H1 (cell line): ENCODE measurements around the gene ISY1. TPM values are rescaled to one million over a fixed set of nuclear protein-coding genes. Genes with fewer than 3 reads are reported as not detected.
"Not testable (repeated sequence)": the region's sequence is repeated elsewhere in the genome, so short reads cannot be mapped to it uniquely, and the experiment has no call there.

Source experiments
- CTCF ChIA-PET: fragments of 300-600 bp; sonication (Branson Sonifier 250); formaldehyde crosslinking; loops from one replicate; lab custom pipeline; 2021; ENCODE audit not compliant: partially characterized antibody; lab: Charles Lee
- POLR2A ChIA-PET: fragments of 300-600 bp; sonication (Branson Sonifier 250); formaldehyde crosslinking; loops from one replicate; lab custom pipeline; 2021; ENCODE audit warnings: inconsistent platforms; ENCODE audit not compliant: partially characterized antibody; lab: Charles Lee
- DNase-seq, 2 experiments: peaks; one replicate each; pipeline versions ENCODE4 v3.0.0 to v3.0.0-alpha.2; 2010 to 2022; ENCODE audit warnings: low spot score in 2 of 2, low read depth in 1 of 2, mixed read lengths in 1 of 2
- FAIRE-seq: peaks from 2 replicates; lab custom pipeline; 2011; peaks lifted over from hg19 to GRCh38; lab: Jason Lieb, UNC
- H2AFZ ChIP-seq: 2 replicates; pipeline ENCODE4 v1.8.1; 2012; ENCODE audit warnings: low read length, inconsistent platforms
- H2AK5ac ChIP-seq: 2 replicates; pipeline ENCODE4 v1.6.1; 2013; ENCODE audit warnings: low read depth, low read length
- H2BK120ac ChIP-seq: replicated peaks from 2 replicates; pipeline ENCODE3; 2013; ENCODE audit warnings: low read depth, low read length, inconsistent platforms
- H2BK12ac ChIP-seq: 2 replicates; pipeline ENCODE4 v1.6.1; 2013; ENCODE audit warnings: low read depth, low read length
- H2BK15ac ChIP-seq: 2 replicates; pipeline ENCODE4 v1.6.1; 2013; ENCODE audit warnings: low read length
- H2BK20ac ChIP-seq: 2 replicates; pipeline ENCODE4 v1.6.1; 2013; ENCODE audit warnings: low read length
- H2BK5ac ChIP-seq: 2 replicates; pipeline ENCODE4 v1.6.1; 2013; ENCODE audit warnings: low read depth, low read length
- H3K14ac ChIP-seq: 2 replicates; pipeline ENCODE4 v1.6.1; 2013; ENCODE audit warnings: inconsistent platforms; ENCODE audit not compliant: insufficient read length
- H3K18ac ChIP-seq: 2 replicates; pipeline ENCODE4 v1.6.1; 2013; ENCODE audit warnings: low read length; ENCODE audit errors: extremely low read depth
- H3K23ac ChIP-seq: 2 replicates; pipeline ENCODE4 v1.6.1; 2013; ENCODE audit warnings: inconsistent platforms; ENCODE audit not compliant: insufficient read length
- H3K23me2 ChIP-seq: 2 replicates; pipeline ENCODE4 v1.6.1; 2013; ENCODE audit warnings: low read depth, low read length
- H3K27ac ChIP-seq: 2 replicates; pipeline ENCODE4 v1.6.1; 2011; ENCODE audit warnings: low read depth, low read length, inconsistent platforms
- H3K27me3 ChIP-seq, 4 experiments: replicated peaks in 1 of 4; 1 replicate in 1 of 4; 2 replicates in 3 of 4; pipeline versions ENCODE4 v1.6.1 to v1.8.1; 2011 to 2013; ENCODE audit warnings: low read length in 3 of 4, mild to moderate bottlenecking in 3 of 4, inconsistent platforms in 2 of 4, mixed read lengths in 2 of 4, moderate library complexity in 1 of 4; ENCODE audit not compliant: control insufficient read depth in 3 of 4, insufficient read depth in 3 of 4; ENCODE audit errors: extremely low read depth in 1 of 4
- H3K36me3 ChIP-seq, 4 experiments: 2 replicates each; pipeline versions ENCODE4 v1.6.1 to v1.8.1; 2011 to 2013; ENCODE audit warnings: mild to moderate bottlenecking in 4 of 4, low read length in 3 of 4, moderate library complexity in 2 of 4, control low read depth in 1 of 4, inconsistent platforms in 1 of 4; ENCODE audit not compliant: insufficient read depth in 4 of 4, control insufficient read depth in 2 of 4
- H3K4ac ChIP-seq: replicated peaks from 2 replicates; pipeline ENCODE3; 2013; ENCODE audit warnings: low read length, low read depth, mixed read lengths, inconsistent platforms; ENCODE audit not compliant: insufficient read length
- H3K4me1 ChIP-seq, 4 experiments: replicated peaks in 1 of 4; 1 replicate in 1 of 4; 2 replicates in 3 of 4; pipeline versions ENCODE4 v1.6.1 to v1.8.1; 2011 to 2013; ENCODE audit warnings: low read length in 3 of 4, inconsistent platforms in 2 of 4, mixed read lengths in 1 of 4; ENCODE audit not compliant: insufficient read depth in 4 of 4, control insufficient read depth in 3 of 4
- H3K4me2 ChIP-seq, 2 experiments: 2 replicates each; pipeline versions ENCODE4 v1.6.1 to v1.8.1; 2011 to 2013; ENCODE audit warnings: low read depth in 2 of 2, low read length in 2 of 2, control low read depth in 1 of 2, inconsistent platforms in 1 of 2, mild to moderate bottlenecking in 1 of 2; ENCODE audit not compliant: insufficient read depth in 1 of 2
- H3K4me3 ChIP-seq, 4 experiments: fragments of 200-600, 300-600 bp in 1 of 4; sonication (generic), shearing (Covaris generic), sonication (Bioruptor Twin) in 1 of 4; 2 replicates each; pipeline versions ENCODE4 v1.5.1 to v1.8.1; 2011 to 2016; ENCODE audit warnings: low read length in 4 of 4, low read depth in 3 of 4, control low read depth in 2 of 4, inconsistent platforms in 2 of 4, mild to moderate bottlenecking in 2 of 4, mixed read lengths in 1 of 4, moderate library complexity in 1 of 4; ENCODE audit not compliant: insufficient read depth in 2 of 4; ENCODE audit errors: extremely low read depth in 1 of 4
- H3K56ac ChIP-seq: replicated peaks from 2 replicates; pipeline ENCODE3; 2013; ENCODE audit warnings: low read depth, mild to moderate bottlenecking, mixed read lengths, low read length, inconsistent platforms; ENCODE audit not compliant: insufficient read length
- H3K79me1 ChIP-seq: 2 replicates; pipeline ENCODE4 v1.6.1; 2013; ENCODE audit warnings: low read depth, low read length, control low read depth
- H3K79me2 ChIP-seq, 2 experiments: 2 replicates each; pipeline versions ENCODE4 v1.6.1 to v1.8.1; 2012 to 2013; ENCODE audit warnings: low read length in 2 of 2, mild to moderate bottlenecking in 2 of 2, inconsistent platforms in 1 of 2; ENCODE audit not compliant: insufficient read depth in 2 of 2, control insufficient read depth in 1 of 2
- H3K9ac ChIP-seq, 4 experiments: replicated peaks in 1 of 4; 1 replicate in 1 of 4; 2 replicates in 3 of 4; pipeline versions ENCODE4 v1.6.1 to v1.8.1; 2011 to 2013; ENCODE audit warnings: low read depth in 3 of 4, low read length in 3 of 4, control low read depth in 2 of 4, mild to moderate bottlenecking in 2 of 4, moderate library complexity in 2 of 4, inconsistent platforms in 1 of 4; ENCODE audit errors: extremely low read depth in 1 of 4
- H3K9me3 ChIP-seq, 2 experiments: 2 replicates each; pipeline versions ENCODE4 v1.6.1 to v1.8.1; 2012 to 2013; ENCODE audit warnings: mild to moderate bottlenecking in 2 of 2, moderate library complexity in 2 of 2, control low read depth in 1 of 2, inconsistent platforms in 1 of 2, low read depth in 1 of 2, low read length in 1 of 2, mixed read lengths in 1 of 2; ENCODE audit not compliant: insufficient read depth in 2 of 2
- H4K20me1 ChIP-seq, 2 experiments: replicated peaks in 1 of 2; 2 replicates each; pipeline versions ENCODE3 to v1.8.1; 2011 to 2013; ENCODE audit warnings: inconsistent platforms in 2 of 2, low read length in 2 of 2, mild to moderate bottlenecking in 1 of 2; ENCODE audit not compliant: insufficient read depth in 2 of 2, control insufficient read depth in 1 of 2
- H4K5ac ChIP-seq: 2 replicates; pipeline ENCODE4 v1.6.1; 2013; ENCODE audit warnings: low read length, low read depth, mixed read lengths, inconsistent platforms; ENCODE audit not compliant: insufficient read length
- H4K8ac ChIP-seq: 2 replicates; pipeline ENCODE4 v1.8.0; 2013; ENCODE audit warnings: mild to moderate bottlenecking, moderate library complexity, low read length, inconsistent platforms; ENCODE audit not compliant: insufficient read depth; ENCODE audit errors: extremely low read depth
- H4K91ac ChIP-seq: replicated peaks from 2 replicates; pipeline ENCODE3; 2013; ENCODE audit warnings: low read length, mixed read lengths, inconsistent platforms; ENCODE audit not compliant: insufficient read length
- WGBS, 2 experiments: shearing (Covaris generic) in 1 of 2; methylation state at CpG; one replicate each; pipeline versions ENCODE4 v1.1.6 to v1.1.7; 2013 to 2015; ENCODE audit warnings: low lambda C conversion rate in 2 of 2, mixed read lengths in 2 of 2, inconsistent platforms in 1 of 2, low coverage in 1 of 2, missing lambda C conversion rate in 1 of 2; ENCODE audit not compliant: insufficient replicate concordance in 2 of 2, insufficient coverage in 1 of 2, insufficient read length in 1 of 2; ENCODE audit errors: extremely low coverage in 1 of 2, missing lambda C conversion rate in 1 of 2; 5-methylcytosine and 5-hydroxymethylcytosine counted together
- polyA plus RNA-seq, 7 experiments: library from polyadenylated mRNA; depleted of rRNA in 3 of 7; stranded (reverse) in 5 of 7; unstranded in 2 of 7; fragments of >200 nt in 5 of 7; fragments of 200-250 nt in 2 of 7; gene quantifications; 1 replicate in 5 of 7; 2 replicates in 1 of 7; 4 replicates in 1 of 7; pipeline versions ENCODE4 v1.2.1 to v1.2.3, GENCODE V29; 2011 to 2013; ENCODE audit warnings: missing spikeins in 2 of 7, mixed read lengths in 2 of 7
- total RNA-seq: library from RNA; stranded (reverse); fragmentation: NEBNext Ultra II Directional; extraction: Animal tissue kit (Norgen Biotek cat#: 25700); gene quantifications from 2 replicates; pipeline ENCODE4 v1.2.1, GENCODE V29; 2021

Gene ISY1
- total and polyA plus RNA-seq, 2 of the 8 experiments (the other 6 are each of a cell fraction or from before 2014, with no cell fraction given): 16.6 to 38.7 TPM

GRCh38 chr3:129165594-129165993, 4.7 kb upstream of the ISY1 start:
- WGBS, 2 experiments: 94% methylated on average over 8 of the region's 8 CpGs; no CpG with 5 or more reads in 1 of the 2 experiments
- H4K5ac ChIP-seq, H2BK120ac ChIP-seq, FAIRE-seq, H2BK15ac ChIP-seq, H3K79me1 ChIP-seq, H2AFZ ChIP-seq, H3K9me3 ChIP-seq, H3K4me3 ChIP-seq, DNase-seq, H3K27me3 ChIP-seq, H4K91ac ChIP-seq, H4K8ac ChIP-seq, H2BK5ac ChIP-seq, H3K4me1 ChIP-seq, H3K4me2 ChIP-seq, H3K18ac ChIP-seq, H3K4ac ChIP-seq, H3K56ac ChIP-seq, H2AK5ac ChIP-seq, H3K23ac ChIP-seq, H3K27ac ChIP-seq, H2BK20ac ChIP-seq, H3K23me2 ChIP-seq, H3K14ac ChIP-seq, H4K20me1 ChIP-seq, H2BK12ac ChIP-seq, H3K9ac ChIP-seq: not testable (repeated sequence)
- H3K79me2 ChIP-seq: peaks cover 0 to 12% of the 10 kb centered on the region in 2 experiments; a peak in 2 of 4 replicates
- peaks cover 9 to 38% (median 30%) of the 10 kb centered on the region in 4 experiments for H3K36me3 ChIP-seq
- ChIA-PET CTCF (interaction anchor here (0.5 to 5.2 kb wide), 4 partner anchors 8 to 196 kb away, joined by 3 to 38 read pairs (median 4); no protein-coding TSS in a partner anchor), POLR2A (interaction anchor here (0.7 to 3.9 kb wide), 12 partner anchors 8 to 785 kb away, joined by 3 to 14 read pairs (median 6); partner anchors contain the start of genes COPG1 and RAB43)
